Activated B cell treated with CpG ODN at 0.5 μM for 24 hours (primary cell): Measurements from ENCODE around the gene BCL2L14. TPM values are rescaled to one million over a fixed set of nuclear protein-coding genes. Genes with fewer than 3 reads are reported as not detected.

Experiments used
- ATAC-seq: fragments of 200-7000 bp; cut with Tn5 transposase; one replicate; pipeline ENCODE4 v1.10.0; 2021; ENCODE audit warnings: low read depth, mild to moderate bottlenecking, moderate library complexity
- CTCF ChIA-PET: fragments of 350-600 bp; sonication (Branson Sonifier 250); formaldehyde crosslinking; loops from one replicate; lab custom pipeline; 2021; ENCODE audit warnings: antibody characterized with exemption; lab: Charles Lee
- POLR2A ChIA-PET: fragments of 350-600 bp; sonication (Branson Sonifier 250); formaldehyde crosslinking; loops from one replicate; lab custom pipeline; 2021; ENCODE audit warnings: antibody characterized with exemption; lab: Charles Lee
- DNase-seq: peaks from one replicate; pipeline ENCODE4 v3.0.0; 2022
- H3K27ac Mint-ChIP-seq: one replicate; pipeline ENCODE4 v1.8.0; 2020; ENCODE audit warnings: mixed read lengths
- H3K27me3 Mint-ChIP-seq: one replicate; pipeline ENCODE4 v1.8.0; 2021; ENCODE audit warnings: mixed read lengths
- H3K36me3 Mint-ChIP-seq: one replicate; pipeline ENCODE4 v1.8.0; 2021; ENCODE audit warnings: low read depth, mixed read lengths
- H3K4me1 Mint-ChIP-seq: one replicate; pipeline ENCODE4 v1.8.0; 2021; ENCODE audit warnings: mixed read lengths
- H3K4me3 Mint-ChIP-seq: one replicate; pipeline ENCODE4 v1.8.0; 2020; ENCODE audit warnings: mild to moderate bottlenecking, mixed read lengths
- H3K9me3 Mint-ChIP-seq: one replicate; pipeline ENCODE4 v1.8.0; 2020; ENCODE audit warnings: mixed read lengths
- CTCF ChIP-seq: fragments of 200-600 bp; IDR thresholded peaks from one replicate; pipeline ENCODE4 v1.8.0; 2022; ENCODE audit warnings: antibody characterized with exemption, mild to moderate bottlenecking
- intact Hi-C: fragments of 100-400 bp; cut with micrococcal nuclease; formaldehyde crosslinking; loops from one replicate; pipeline ENCODE4 v1.15.1; 2024
- total RNA-seq: library from RNA; stranded (reverse); gene quantifications from 2 replicates; pipeline ENCODE4 v1.2.3, GENCODE V29; 2022

Gene BCL2L14
- total RNA-seq: not detected in 2 replicates

- Mint-ChIP-seq H3K27me3 (peaks cover 18% of the 10 kb centered on the region), H3K4me3 (peak within 1 kb of the TSS; percentile 72), H3K9me3 (no peaks in the 10 kb centered on the region), H3K36me3 (no peaks in the 10 kb centered on the region), H3K27ac (no peak within 1 kb of the TSS), H3K4me1 (peaks cover 12% of the 10 kb centered on the region)
- no peak for TF ChIP-seq CTCF
- no peak for ATAC-seq
- intact Hi-C loops: no loop called here
- no peak for DNase-seq
- ChIA-PET POLR2A (no interaction called here), CTCF (no interaction called here)
Observed at GRCh38 chr12:12070674-12071656, at the start of gene BCL2L14. TSS of gene BCL2L14 (plus strand) at chr12:12070939. CDS start at chr12:12079306, 8,367 bp downstream.

- Mint-ChIP-seq H3K4me1 (peaks cover 40% of the 10 kb centered on the region), H3K36me3 (no peaks in the 10 kb centered on the region), H3K27me3 (no peaks in the 10 kb centered on the region), H3K27ac (no peak overlapping the region), H3K4me3 (no peak overlapping the region), H3K9me3 (peaks cover 4% of the 10 kb centered on the region)
- POLR2A ChIA-PET: interaction anchor here (0.8 to 1.4 kb wide), 2 partner anchors 10 to 12 kb away, joined by 4 read pairs; no protein-coding TSS in a partner anchor
- CTCF ChIA-PET: interaction anchor here (1.1 to 2.6 kb wide), 2 partner anchors 11 to 441 kb away, joined by 3 to 9 read pairs; no protein-coding TSS in a partner anchor
- intact Hi-C loops: no loop called here
- TF ChIP-seq CTCF: no peak
- DNase-seq (no peak), ATAC-seq (no peak)
Observed at GRCh38 chr12:12022306-12022936, 48.3 kb upstream of the BCL2L14 start.

- Mint-ChIP-seq H3K27ac (peak overlapping the region; percentile 20), H3K4me3 (no peak overlapping the region), H3K4me1 (peaks cover 40% of the 10 kb centered on the region), H3K36me3 (no peaks in the 10 kb centered on the region), H3K9me3 (peaks cover 4% of the 10 kb centered on the region), H3K27me3 (no peaks in the 10 kb centered on the region)
- DNase-seq: no peak
- intact Hi-C loops: no loop called here
- no peak for TF ChIP-seq CTCF
- ChIA-PET CTCF (no interaction called here), POLR2A (interaction anchor here (1.4 kb wide), 1 partner anchor 11 kb away, joined by 4 read pairs; no protein-coding TSS in a partner anchor)
- ATAC-seq: no peak
Observed at GRCh38 chr12:12023456-12023855, 47.3 kb upstream of the BCL2L14 start.

- H3K27ac Mint-ChIP-seq: peak overlapping the region; percentile 72
- ChIA-PET CTCF (interaction anchor here (1.8 kb wide), 1 partner anchor 443 kb away, joined by 5 read pairs; no protein-coding TSS in a partner anchor), POLR2A (interaction anchor here (0.6 to 1.8 kb wide), 4 partner anchors 14 to 375 kb away, joined by 3 to 6 read pairs (median 4); partner anchors contain the start of gene ETV6)
- H3K9me3 Mint-ChIP-seq: peaks cover 4% of the 10 kb centered on the region
- TF ChIP-seq CTCF: no peak
- H3K4me3 Mint-ChIP-seq: peak overlapping the region; percentile 33
- H3K27me3 Mint-ChIP-seq: no peaks in the 10 kb centered on the region
- no peaks in the 10 kb centered on the region for H3K36me3 Mint-ChIP-seq
- H3K4me1 Mint-ChIP-seq: peaks cover 40% of the 10 kb centered on the region
- peak; percentile 75 for ATAC-seq
- no peak for DNase-seq
- intact Hi-C loops: loop anchor here (1.0 kb wide), 1 partner anchor 13 kb away; no protein-coding TSS in a partner anchor
Observed at GRCh38 chr12:12024911-12025682, 45.6 kb upstream of the BCL2L14 start.
